Daoy (cell line): ENCODE data around the gene SASH3. TPM values are rescaled to one million over a fixed set of nuclear protein-coding genes. Genes with fewer than 3 reads are reported as not detected.
"Not testable (repeated sequence)": the region's sequence is repeated elsewhere in the genome, so short reads cannot be mapped to it uniquely, and the experiment has no call there.

Source experiments
- DNase-seq: peaks from one replicate; pipeline ENCODE4 v3.0.0-alpha.2; 2015; ENCODE audit warnings: low read depth
- total RNA-seq: library from RNA; depleted of rRNA; stranded (reverse); fragments of >200 nt; shearing (Covaris generic); gene quantifications from 2 replicates; pipeline ENCODE4 v1.2.3, GENCODE V29; 2014; rRNA removed

SASH3 gene
- not detected in 2 replicates for total RNA-seq

- DNase-seq = no peak
These were observed at the start of gene SASH3 for GRCh38 chrX:129779747-129780146. TSS of gene SASH3 (plus strand) at chrX:129779949. CDS start at chrX:129780098, 149 bp downstream.

GRCh38 chrX:129731228-129731627, 48.5 kb upstream of the SASH3 start:
- no peak for DNase-seq

DNA sequence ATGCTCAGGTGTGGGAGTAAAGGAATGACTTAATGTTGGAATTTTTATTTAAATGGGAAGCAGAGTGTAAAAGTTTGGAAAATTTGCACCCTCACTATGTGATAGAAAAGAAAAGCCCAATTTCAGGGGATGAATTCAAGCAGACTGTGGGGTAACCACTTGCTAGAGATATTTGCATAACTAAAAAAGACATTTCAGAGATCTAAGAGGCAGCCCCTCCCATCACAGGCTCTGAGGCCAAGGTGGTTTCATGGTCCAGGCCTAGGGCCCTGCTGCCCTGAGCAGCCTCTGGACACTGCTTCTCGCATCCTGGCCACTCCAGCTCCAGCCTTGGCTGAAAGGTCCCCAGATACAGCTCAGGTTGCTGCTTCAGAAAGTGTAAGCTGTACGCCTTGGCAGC, 46.9 kb upstream of the SASH3 start:
- no peak for DNase-seq

GRCh38 chrX:129733335-129733734, 46.4 kb upstream of the SASH3 start:
- no peak for DNase-seq

- DNase-seq = no peak
These were observed 43.3 kb upstream of the SASH3 start for GRCh38 chrX:129736491-129736890.

GRCh38 chrX:129737916-129738315, 41.8 kb upstream of the SASH3 start:
- peak; percentile 21 for DNase-seq

DNA sequence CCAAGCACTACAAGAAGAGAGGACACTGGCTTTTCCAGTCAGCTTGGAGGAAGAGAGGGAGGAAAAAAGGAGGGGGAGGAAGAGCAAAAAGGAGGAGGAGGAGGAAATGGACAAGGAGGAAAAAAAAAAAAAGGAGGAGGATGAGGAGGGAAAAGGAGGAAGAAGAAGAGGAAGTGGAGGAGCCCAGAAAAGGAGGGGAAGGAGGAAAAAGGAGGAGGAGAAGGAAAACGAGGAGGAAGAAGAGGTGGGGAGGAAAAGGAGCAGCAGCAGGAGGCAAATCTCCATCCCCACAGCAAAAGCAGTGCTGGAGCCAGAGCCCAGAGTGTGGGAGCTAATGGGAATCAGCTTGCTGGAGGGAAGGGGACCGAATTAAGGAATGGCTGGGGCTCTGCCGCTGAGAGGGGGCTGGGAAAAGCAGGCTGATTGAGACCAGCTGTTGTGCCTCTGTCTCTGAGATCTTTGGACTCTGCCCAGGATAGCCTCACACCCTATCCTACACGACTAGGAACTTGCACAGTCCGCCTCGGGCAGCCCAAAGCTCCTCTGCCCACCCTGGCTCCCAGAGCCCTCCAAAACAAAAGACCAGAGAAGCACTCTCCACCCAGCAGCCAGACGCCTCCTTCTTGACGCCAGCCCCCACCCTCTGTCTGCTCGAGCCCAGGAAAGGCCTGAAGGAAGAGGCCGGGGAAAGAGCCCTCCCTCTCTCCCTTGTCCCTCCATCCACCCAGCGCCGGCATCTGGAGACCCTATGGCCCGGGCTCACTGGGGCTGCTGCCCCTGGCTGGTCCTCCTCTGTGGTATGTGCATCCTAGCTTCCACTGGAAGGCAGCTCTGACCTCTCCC, 41.1 kb upstream of the SASH3 start, which contains the start of gene XPNPEP2:
XPNPEP2 (plus strand) TSS at position 514 of the 843 bp plus-strand sequence; CDS start at position 749, 235 bp downstream.
- DNase-seq = no peak

- DNase-seq = no peak
These were observed 40.2 kb upstream of the SASH3 start for GRCh38 chrX:129739578-129739977.

- DNase-seq = no peak
These were observed 37.6 kb upstream of the SASH3 start for GRCh38 chrX:129741880-129742758.

DNA sequence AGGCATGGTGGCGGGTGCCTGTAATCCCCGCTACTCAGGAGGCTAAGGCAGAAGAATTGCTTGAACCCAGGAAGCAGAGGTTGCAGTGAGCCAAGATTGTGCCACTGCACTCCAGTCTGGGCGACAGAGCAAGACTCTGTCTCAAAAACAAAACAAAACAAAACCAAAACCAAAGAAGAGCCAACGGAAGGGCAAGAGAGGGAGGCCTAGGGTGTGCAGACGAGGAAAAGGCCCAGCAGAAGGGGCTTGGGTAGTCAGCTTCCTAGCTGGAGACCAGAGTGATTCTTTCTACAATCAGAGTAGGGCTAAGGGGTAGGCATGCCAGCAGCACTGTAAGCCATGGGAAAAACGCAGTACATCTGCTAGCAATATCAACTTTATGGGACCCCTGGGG, 37.0 kb upstream of the SASH3 start:
- DNase-seq = not testable (repeated sequence)

GRCh38 chrX:129743821-129744220, 35.9 kb upstream of the SASH3 start:
- no peak for DNase-seq

DNA sequence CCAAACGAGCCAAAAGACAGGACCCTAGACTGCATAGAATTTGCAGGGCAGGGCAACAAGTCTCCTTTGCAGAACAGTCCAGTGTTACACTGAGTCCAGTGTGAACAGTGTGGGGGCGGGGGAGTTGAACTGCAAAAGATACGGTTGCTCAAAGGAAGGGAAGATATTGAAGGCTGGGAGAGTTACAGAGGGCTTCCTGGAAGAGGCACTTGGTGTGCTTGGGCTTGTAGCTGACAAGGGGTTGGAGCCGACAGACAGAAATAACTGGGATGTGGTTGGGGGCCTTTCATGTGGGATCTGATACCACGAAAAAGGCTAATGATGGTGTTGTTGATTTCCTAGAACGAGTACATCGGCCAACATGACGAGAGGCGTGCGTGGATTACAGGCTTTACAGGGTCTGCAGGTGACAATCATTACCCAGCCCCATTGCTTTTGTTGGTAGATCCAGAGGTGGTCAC, 34.9 kb upstream of the SASH3 start:
- DNase-seq = no peak

GRCh38 chrX:129746557-129747470, 32.9 kb upstream of the SASH3 start:
- DNase-seq = no peak

- no peak for DNase-seq
These were observed 32.2 kb upstream of the SASH3 start for GRCh38 chrX:129747533-129747932.

DNA sequence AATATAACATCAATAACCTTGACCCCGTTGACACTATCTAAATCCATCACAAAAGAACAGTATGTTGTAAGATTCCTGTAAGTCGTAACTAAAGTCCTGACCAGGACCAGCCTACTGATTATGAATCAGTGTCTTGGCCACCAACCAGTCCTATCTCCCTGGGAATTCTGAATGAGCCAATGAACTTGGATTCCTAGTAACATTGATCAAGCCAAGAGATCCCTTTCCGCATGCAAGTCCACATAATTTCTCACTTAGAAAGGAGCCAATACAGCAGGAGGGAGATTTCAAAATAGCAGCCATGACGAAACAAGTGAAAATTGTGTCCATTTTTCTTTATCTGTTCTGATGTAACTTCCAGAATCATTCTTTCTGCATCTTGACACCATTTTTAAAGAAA, 31.4 kb upstream of the SASH3 start:
- DNase-seq = no peak

DNA sequence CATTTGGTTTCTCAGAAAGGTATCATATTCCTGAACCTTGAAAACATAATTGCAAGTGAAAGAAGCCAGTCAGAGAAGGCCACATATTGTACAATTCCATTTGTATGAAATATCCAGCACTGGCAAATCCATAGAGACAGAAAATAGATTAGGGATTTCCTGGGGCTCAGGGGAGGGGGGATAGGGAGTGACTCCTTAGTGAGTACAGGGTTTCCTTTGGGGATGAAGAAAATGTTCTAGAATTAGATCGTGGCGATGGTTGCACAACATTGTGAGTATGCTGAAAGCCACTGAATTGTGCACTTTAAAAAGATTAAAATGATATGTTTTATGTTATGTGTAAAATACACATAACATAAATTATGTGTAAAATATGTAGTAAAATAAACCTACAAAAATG, 30.7 kb upstream of the SASH3 start:
- no peak for DNase-seq

DNA sequence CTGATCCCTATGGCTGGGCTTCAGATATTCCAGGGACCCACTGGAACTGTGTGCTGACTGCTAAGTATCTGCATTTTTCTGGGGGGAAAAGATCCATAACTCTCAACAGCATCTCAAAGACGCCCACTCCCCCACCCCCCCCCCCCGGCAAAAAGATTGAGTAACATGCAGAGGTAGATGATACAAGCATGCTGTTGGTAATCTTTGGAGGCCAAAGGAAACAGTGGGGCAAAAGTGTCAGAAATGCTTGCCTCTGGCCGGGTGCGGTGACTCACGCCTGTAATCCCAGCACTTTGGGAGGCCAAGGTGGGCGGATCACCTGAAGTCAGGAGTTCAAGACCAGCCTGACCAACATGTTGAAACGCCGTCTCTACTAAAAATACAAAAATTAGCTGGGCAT, 28.8 kb upstream of the SASH3 start:
- DNase-seq = no peak

DNA sequence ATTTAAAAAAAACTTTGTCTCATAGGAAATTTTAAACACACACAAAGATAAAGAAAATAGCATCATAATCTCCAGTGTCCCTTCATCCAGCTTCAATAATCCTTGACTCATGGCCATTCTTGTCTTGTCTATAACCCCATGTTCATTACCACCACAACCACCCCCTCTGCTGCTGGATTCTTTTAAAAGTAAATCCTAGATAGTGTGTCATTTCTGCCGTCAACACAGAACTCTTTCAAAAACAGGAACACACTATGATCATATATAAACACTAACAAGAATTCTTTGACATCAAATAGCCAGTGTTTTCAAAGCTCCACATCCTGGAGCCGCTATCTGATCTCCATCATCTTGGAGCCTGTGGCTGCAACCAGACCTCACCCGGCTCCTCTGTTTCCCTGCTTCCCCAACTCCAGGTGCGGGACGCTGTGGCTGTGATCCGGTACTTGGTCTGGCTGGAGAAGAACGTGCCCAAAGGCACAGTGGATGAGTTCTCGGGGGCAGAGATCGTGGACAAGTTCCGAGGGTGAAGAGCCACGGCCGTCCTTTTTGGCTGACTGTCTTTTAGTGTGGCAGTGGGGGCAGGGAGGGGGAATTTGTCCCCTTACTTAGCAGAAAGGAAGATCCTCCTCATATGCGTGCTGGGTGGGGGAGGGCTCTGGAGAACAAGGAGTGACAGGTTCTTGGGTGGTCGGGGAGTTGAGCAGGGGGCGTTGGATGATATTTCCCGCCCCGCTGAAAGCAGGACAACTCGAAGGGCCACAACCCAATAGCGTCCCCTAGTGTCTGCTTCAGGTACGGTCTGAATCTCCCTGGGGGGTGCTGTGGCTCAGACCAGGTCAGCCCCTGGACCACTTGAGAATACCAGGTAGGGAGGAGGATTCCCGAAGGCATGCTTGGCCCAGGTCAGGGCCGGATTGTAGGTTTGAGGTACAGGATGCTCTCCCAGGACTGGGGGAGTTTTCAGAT, 25.4 kb upstream of the SASH3 start:
- no peak for DNase-seq

GRCh38 chrX:129755779-129756650, 23.7 kb upstream of the SASH3 start:
- DNase-seq = no peak
